K562 (cell line): Measurements from ENCODE around the gene FGFR1OP2. TPM values are rescaled to one million over a fixed set of nuclear protein-coding genes. Genes with fewer than 3 reads are reported as not detected.
A peak's percentile ranks its signal among the peaks of the same experiment; 100 is the strongest.

Experiments
- ATAC-seq: fragments of 200-7000 bp; cut with Tn5 transposase; 3 replicates; pipeline ENCODE4 v1.9.1; 2020; ENCODE audit warnings: moderate library complexity
- BruUV-seq: library from RNA; stranded (reverse); fragments of 400-500 nt; replicated peaks from 2 replicates; lab custom pipeline; 2021; lab: Mats Ljungman, UMichigan
- CTCF ChIA-PET: fragments of 300-600 bp; formaldehyde crosslinking; extraction: SDS; loops from one replicate; lab custom pipeline; 2021; ENCODE audit warnings: low intra/inter-chr PET ratio; lab: Yijun Ruan, JAX
- POLR2A ChIA-PET: fragments of 300-600, 350-650 bp; sonication (Branson Sonifier 250); formaldehyde crosslinking; extraction: SDS; loops from one replicate; lab custom pipeline; 2021; ENCODE audit warnings: antibody characterized with exemption, inconsistent platforms; lab: Yijun Ruan, JAX
- DNase-seq, 4 experiments: peaks; one replicate each; pipeline versions ENCODE4 v3.0.0 to v3.0.0-alpha.2; 2011 to 2018; ENCODE audit warnings: low spot score in 3 of 4, mixed read lengths in 3 of 4; ENCODE audit errors: extremely low read depth in 1 of 4
- FAIRE-seq: peaks from 2 replicates; lab custom pipeline; 2011; peaks lifted over from hg19 to GRCh38; lab: Jason Lieb, UNC
- H2AFZ ChIP-seq: 2 replicates; pipeline ENCODE4 v1.6.0; 2011; ENCODE audit warnings: low read depth, low read length, control low read depth, inconsistent platforms
- H3K27ac ChIP-seq: fragments of 200-600 bp; 3 replicates; pipeline ENCODE4 v1.8.0; 2011; ENCODE audit warnings: low read depth, mild to moderate bottlenecking, control low read depth, inconsistent platforms, low read length, moderate library complexity, mixed read lengths; ENCODE audit errors: extremely low read depth
- H3K27me3 ChIP-seq, 2 experiments: fragments of 300-600 bp in 1 of 2; 2 replicates in 1 of 2; 3 replicates in 1 of 2; pipeline versions ENCODE4 v1.6.0 to v1.8.0; 2011; ENCODE audit warnings: inconsistent platforms in 2 of 2, low read length in 2 of 2, mild to moderate bottlenecking in 1 of 2, mixed read lengths in 1 of 2, moderate library complexity in 1 of 2; ENCODE audit not compliant: control insufficient read depth in 2 of 2, insufficient read depth in 2 of 2
- H3K36me3 ChIP-seq: fragments of 300-600 bp; 3 replicates; pipeline ENCODE4 v1.8.0; 2011; ENCODE audit warnings: mild to moderate bottlenecking, low read length, inconsistent platforms; ENCODE audit not compliant: control insufficient read depth, insufficient read depth
- H3K4me1 ChIP-seq, 2 experiments: fragments of 200-600 bp in 1 of 2; replicated peaks in 1 of 2; 2 replicates in 1 of 2; 3 replicates in 1 of 2; pipeline versions ENCODE4 v1.5.1 to v1.8.0; 2011; ENCODE audit warnings: inconsistent platforms in 2 of 2, low read length in 2 of 2, mild to moderate bottlenecking in 1 of 2, mixed read lengths in 1 of 2, moderate library complexity in 1 of 2; ENCODE audit not compliant: control insufficient read depth in 2 of 2, insufficient read depth in 2 of 2
- H3K4me2 ChIP-seq: 2 replicates; pipeline ENCODE4 v1.6.1; 2011; ENCODE audit warnings: low read length, control low read depth, inconsistent platforms, mixed read lengths; ENCODE audit not compliant: insufficient read depth
- H3K4me3 ChIP-seq: fragments of 200-600 bp; sonication (generic), shearing (Covaris generic); 2 replicates; pipeline ENCODE4 v1.5.1; 2016; ENCODE audit warnings: control low read depth, inconsistent platforms
- H3K79me2 ChIP-seq: fragments of 200-600 bp; 3 replicates; pipeline ENCODE4 v1.8.0; 2011; ENCODE audit warnings: low read length, inconsistent platforms; ENCODE audit not compliant: control insufficient read depth, insufficient read depth
- H3K9ac ChIP-seq, 2 experiments: 2 replicates each; pipeline versions ENCODE4 v1.6.0 to v1.6.1; 2011; ENCODE audit warnings: low read depth in 2 of 2, low read length in 2 of 2, control low read depth in 1 of 2, inconsistent platforms in 1 of 2, mild to moderate bottlenecking in 1 of 2, mixed read lengths in 1 of 2; ENCODE audit not compliant: insufficient read depth in 1 of 2
- H3K9me1 ChIP-seq: one replicate; pipeline ENCODE4 v1.6.0; 2011; ENCODE audit warnings: inconsistent platforms, mild to moderate bottlenecking, low read length, moderate library complexity; ENCODE audit not compliant: control insufficient read depth, insufficient read depth
- H3K9me3 ChIP-seq: replicated peaks from 2 replicates; pipeline ENCODE4 v1.5.1; 2011; ENCODE audit warnings: low read depth, low read length, inconsistent platforms; ENCODE audit not compliant: control insufficient read depth, insufficient read depth
- H4K20me1 ChIP-seq: replicated peaks from 2 replicates; pipeline ENCODE4 v1.6.1; 2011; ENCODE audit warnings: low read length, inconsistent platforms, mixed read lengths; ENCODE audit not compliant: control insufficient read depth, insufficient read depth
- POLR2H ChIP-seq: IDR thresholded peaks from 2 replicates; pipeline ENCODE4 v1.6.1; 2016; ENCODE audit warnings: missing genetic modification characterization, low read depth, mild to moderate bottlenecking, control low read depth, missing compliant biosample characterization, moderate library complexity
- WGBS: fragments of 100-300 bp; shearing (Covaris generic); methylation state at CpG from one replicate; pipeline ENCODE4 v1.1.6; 2016; ENCODE audit warnings: low coverage, mixed read lengths; ENCODE audit not compliant: insufficient coverage; ENCODE audit errors: missing lambda C conversion rate; 5-methylcytosine and 5-hydroxymethylcytosine counted together
- in situ Hi-C: fragments of 300-500 bp; cut with MboI; formaldehyde crosslinking; loops from 4 replicates; pipeline ENCODE4 v1.15.0; 2018; ENCODE audit warnings: inconsistent platforms, mixed read lengths
- intact Hi-C: fragments of 100-400 bp; cut with micrococcal nuclease; formaldehyde crosslinking; loops from 2 replicates; pipeline ENCODE4 v1.14.2; 2022
- polyA plus RNA-seq, 8 experiments: library from polyadenylated mRNA; depleted of rRNA in 4 of 8; stranded (reverse) in 5 of 8; unstranded in 3 of 8; fragments of >200 nt; fragmentation: Nextera tagmentation in 2 of 8; fragmentation: Illumina TruSeq in 1 of 8; extraction: Ambion mirVana in 2 of 8; extraction: Trizol in 1 of 8; gene quantifications; 2 replicates each; pipeline versions ENCODE4 v1.2.1 to v1.2.3, GENCODE V29; 2011 to 2014; ENCODE audit warnings: inconsistent platforms in 1 of 8, missing spikeins in 1 of 8
- total RNA-seq, 7 experiments: library from RNA; depleted of rRNA in 6 of 7; stranded (reverse); fragments of >200 nt in 6 of 7; fragmentation: Illumina TruSeq in 2 of 7; extraction: Trizol in 2 of 7; gene quantifications; 2 replicates each; pipeline versions ENCODE4 v1.2.1 to v1.2.3, GENCODE V29; 2011 to 2021; ENCODE audit warnings: low replicate concordance in 1 of 7
- TF ChIP-seq, protein P1 (sequence below): fragments of 450-650 bp; IDR thresholded peaks from 2 replicates; pipeline ENCODE4 v1.7.0; 2016; ENCODE audit warnings: borderline replicate concordance
- TF ChIP-seq, protein P2 (sequence below): IDR thresholded peaks from 2 replicates; pipeline ENCODE4 v1.6.1; 2016; ENCODE audit warnings: missing genetic modification characterization, missing compliant biosample characterization

Gene FGFR1OP2
- total and polyA plus RNA-seq, 9 of the 15 experiments (the other 6 are each of a cell fraction or from before 2014, with no cell fraction given) = 31.6 to 49.0 (median 37.1) TPM

DNA sequence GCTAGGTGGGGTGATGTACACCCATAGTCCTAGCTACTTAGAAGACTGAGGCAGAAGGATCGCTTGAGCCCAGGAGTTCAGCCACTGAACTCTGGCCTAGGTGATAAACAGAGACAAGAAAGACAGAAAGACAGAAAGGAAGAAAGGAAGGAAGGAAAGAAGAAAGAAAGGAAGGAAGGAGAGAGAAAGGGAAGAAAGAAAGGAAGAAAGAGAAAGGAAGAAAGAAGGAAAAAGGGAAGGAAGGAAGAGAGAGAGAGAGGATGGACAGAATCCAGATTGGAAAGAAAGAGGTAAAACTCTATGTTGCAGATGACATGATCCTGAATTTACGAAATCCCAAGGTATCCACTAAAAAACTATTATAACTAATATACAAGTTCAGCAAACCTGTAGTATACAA, 8.7 kb upstream of the FGFR1OP2 start:
- CTCF ChIA-PET = no interaction called here
- no TSS peak for BruUV-seq
- H3K9ac ChIP-seq = no peak overlapping the region
- POLR2A ChIA-PET = no interaction called here
- TF ChIP-seq POLR2H (tag) = no peak
- TF ChIP-seq, protein P1, sequence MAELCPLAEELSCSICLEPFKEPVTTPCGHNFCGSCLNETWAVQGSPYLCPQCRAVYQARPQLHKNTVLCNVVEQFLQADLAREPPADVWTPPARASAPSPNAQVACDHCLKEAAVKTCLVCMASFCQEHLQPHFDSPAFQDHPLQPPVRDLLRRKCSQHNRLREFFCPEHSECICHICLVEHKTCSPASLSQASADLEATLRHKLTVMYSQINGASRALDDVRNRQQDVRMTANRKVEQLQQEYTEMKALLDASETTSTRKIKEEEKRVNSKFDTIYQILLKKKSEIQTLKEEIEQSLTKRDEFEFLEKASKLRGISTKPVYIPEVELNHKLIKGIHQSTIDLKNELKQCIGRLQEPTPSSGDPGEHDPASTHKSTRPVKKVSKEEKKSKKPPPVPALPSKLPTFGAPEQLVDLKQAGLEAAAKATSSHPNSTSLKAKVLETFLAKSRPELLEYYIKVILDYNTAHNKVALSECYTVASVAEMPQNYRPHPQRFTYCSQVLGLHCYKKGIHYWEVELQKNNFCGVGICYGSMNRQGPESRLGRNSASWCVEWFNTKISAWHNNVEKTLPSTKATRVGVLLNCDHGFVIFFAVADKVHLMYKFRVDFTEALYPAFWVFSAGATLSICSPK = 0 out of 2 replicates have a peak, but pooled peaks have one; percentile 52
- TF ChIP-seq, protein P2, sequence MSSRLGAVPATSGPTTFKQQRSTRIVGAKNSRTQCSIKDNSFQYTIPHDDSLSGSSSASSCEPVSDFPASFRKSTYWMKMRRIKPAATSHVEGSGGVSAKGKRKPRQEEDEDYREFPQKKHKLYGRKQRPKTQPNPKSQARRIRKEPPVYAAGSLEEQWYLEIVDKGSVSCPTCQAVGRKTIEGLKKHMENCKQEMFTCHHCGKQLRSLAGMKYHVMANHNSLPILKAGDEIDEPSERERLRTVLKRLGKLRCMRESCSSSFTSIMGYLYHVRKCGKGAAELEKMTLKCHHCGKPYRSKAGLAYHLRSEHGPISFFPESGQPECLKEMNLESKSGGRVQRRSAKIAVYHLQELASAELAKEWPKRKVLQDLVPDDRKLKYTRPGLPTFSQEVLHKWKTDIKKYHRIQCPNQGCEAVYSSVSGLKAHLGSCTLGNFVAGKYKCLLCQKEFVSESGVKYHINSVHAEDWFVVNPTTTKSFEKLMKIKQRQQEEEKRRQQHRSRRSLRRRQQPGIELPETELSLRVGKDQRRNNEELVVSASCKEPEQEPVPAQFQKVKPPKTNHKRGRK (tag) = peak; percentile 66; the same call in 1 of the 2 replicates
- TF ChIP-seq, all 486 proteins: peak for 2
- Histone ChIP-seq H3K4me1 (peaks cover 0 to under 1% of the 10 kb centered on the region in 2 experiments; a peak in 1 of 5 replicates), H3K9me3 (no peaks in the 10 kb centered on the region), H3K4me2 (no peak overlapping the region), H3K79me2 (peaks cover 41% of the 10 kb centered on the region), H4K20me1 (no peaks in the 10 kb centered on the region), H3K4me3 (no peak overlapping the region), H3K27ac (no peak overlapping the region), H2AFZ (no peak overlapping the region), H3K27me3 (no peaks in the 10 kb centered on the region), H3K36me3 (peaks cover 87% of the 10 kb centered on the region), H3K9me1 (no peaks in the 10 kb centered on the region)
- ATAC-seq = no peak
- WGBS = 100% methylated on average over 1 of the region's 2 CpGs
- intact Hi-C loops = no loop called here
- in situ Hi-C loops = no loop called here
- DNase-seq = no peak
- FAIRE-seq = no peak
